Jurkat, Clone E6-1 (cell line): ENCODE results near the gene MED22.
A peak's percentile ranks its signal among the peaks of the same experiment; 100 is the strongest.
"Not testable (repeated sequence)": the region's sequence is repeated elsewhere in the genome, so short reads cannot be mapped to it uniquely, and the experiment has no call there.

Experiments used
- DNase-seq: peaks from one replicate; pipeline ENCODE4 v3.0.0-alpha.2; 2011; ENCODE audit warnings: low read depth, low spot score
- H3K4me3 ChIP-seq: 2 replicates; pipeline ENCODE4 v1.5.1; 2011; ENCODE audit warnings: mild to moderate bottlenecking, low read length, control low read depth, moderate library complexity

MED22 gene

GRCh38 chr9:133378408-133378962, 30.6 kb upstream of the MED22 start:
- no peak for DNase-seq
- no peak overlapping the region for H3K4me3 ChIP-seq

GRCh38 chr9:133377721-133378216, 29.8 kb upstream of the MED22 start:
- DNase-seq = no peak
- no peak overlapping the region for H3K4me3 ChIP-seq

- not testable (repeated sequence) for DNase-seq, H3K4me3 ChIP-seq
These were observed 29.3 kb upstream of the MED22 start for GRCh38 chr9:133377280-133377679.

GRCh38 chr9:133375724-133376654, 28.1 kb upstream of the MED22 start, which contains the start of the genes STKLD1 and SURF4:
STKLD1 (plus strand) TSS chr9:133376366; CDS start chr9:133376474, 108 bp downstream.
SURF4 (minus strand) TSS chr9:133376060; CDS start chr9:133375969, 91 bp downstream.
- H3K4me3 ChIP-seq = peak within 1 kb of the TSS; percentile 77
- peak; percentile 89 for DNase-seq

- peak overlapping the region; percentile 77 for H3K4me3 ChIP-seq
- no peak for DNase-seq
These were observed 27.3 kb upstream of the MED22 start for GRCh38 chr9:133375116-133375723.

GRCh38 chr9:133374612-133375115, 26.7 kb upstream of the MED22 start:
- no peak for DNase-seq
- peak overlapping the region; percentile 77 for H3K4me3 ChIP-seq

- peak overlapping the region; percentile 47 for H3K4me3 ChIP-seq
- no peak for DNase-seq
These were observed 24.2 kb upstream of the MED22 start for GRCh38 chr9:133372144-133372543.

- DNase-seq = peak; percentile 79
- peak overlapping the region; percentile 47 for H3K4me3 ChIP-seq
These were observed 23.4 kb upstream of the MED22 start for GRCh38 chr9:133371261-133371711.

GRCh38 chr9:133370685-133371084, 22.8 kb upstream of the MED22 start:
- peak overlapping the region; percentile 47 for H3K4me3 ChIP-seq
- DNase-seq = peak; percentile 82

GRCh38 chr9:133369933-133370332, 22.0 kb upstream of the MED22 start:
- peak overlapping the region; percentile 47; the same call in 1 of the 2 replicates for H3K4me3 ChIP-seq

GRCh38 chr9:133369422-133369821, 21.5 kb upstream of the MED22 start:
- H3K4me3 ChIP-seq = no peak overlapping the region
- DNase-seq = no peak

More at GRCh38 chr9:133369933-133370332, 22.0 kb upstream of the MED22 start:
- no peak for DNase-seq

GRCh38 chr9:133368249-133368881, 20.4 kb upstream of the MED22 start:
- no peak for DNase-seq
- H3K4me3 ChIP-seq = no peak overlapping the region

GRCh38 chr9:133367778-133368177, 19.8 kb upstream of the MED22 start:
- no peak for DNase-seq
- no peak overlapping the region for H3K4me3 ChIP-seq

GRCh38 chr9:133367221-133367620, 19.3 kb upstream of the MED22 start:
- DNase-seq = no peak
- no peak overlapping the region for H3K4me3 ChIP-seq

GRCh38 chr9:133366435-133366834, 18.5 kb upstream of the MED22 start:
- DNase-seq = no peak
- H3K4me3 ChIP-seq = no peak overlapping the region

GRCh38 chr9:133362359-133363044, 14.6 kb upstream of the MED22 start:
- no peak for DNase-seq
- no peak overlapping the region for H3K4me3 ChIP-seq

GRCh38 chr9:133361507-133362092, 13.7 kb upstream of the MED22 start:
- H3K4me3 ChIP-seq = no peak overlapping the region
- no peak for DNase-seq
